ELF-1 (cell line): Measurements from ENCODE around the gene MILR1.
"Not testable (repeated sequence)": the region's sequence is repeated elsewhere in the genome, so short reads cannot be mapped to it uniquely, and the experiment has no call there.

Experiments
- DNase-seq: peaks from one replicate; pipeline ENCODE4 v3.0.0-alpha.2; 2016; ENCODE audit warnings: low read depth, low spot score

MILR1 gene, protein sequence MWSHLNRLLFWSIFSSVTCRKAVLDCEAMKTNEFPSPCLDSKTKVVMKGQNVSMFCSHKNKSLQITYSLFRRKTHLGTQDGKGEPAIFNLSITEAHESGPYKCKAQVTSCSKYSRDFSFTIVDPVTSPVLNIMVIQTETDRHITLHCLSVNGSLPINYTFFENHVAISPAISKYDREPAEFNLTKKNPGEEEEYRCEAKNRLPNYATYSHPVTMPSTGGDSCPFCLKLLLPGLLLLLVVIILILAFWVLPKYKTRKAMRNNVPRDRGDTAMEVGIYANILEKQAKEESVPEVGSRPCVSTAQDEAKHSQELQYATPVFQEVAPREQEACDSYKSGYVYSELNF

DNA sequence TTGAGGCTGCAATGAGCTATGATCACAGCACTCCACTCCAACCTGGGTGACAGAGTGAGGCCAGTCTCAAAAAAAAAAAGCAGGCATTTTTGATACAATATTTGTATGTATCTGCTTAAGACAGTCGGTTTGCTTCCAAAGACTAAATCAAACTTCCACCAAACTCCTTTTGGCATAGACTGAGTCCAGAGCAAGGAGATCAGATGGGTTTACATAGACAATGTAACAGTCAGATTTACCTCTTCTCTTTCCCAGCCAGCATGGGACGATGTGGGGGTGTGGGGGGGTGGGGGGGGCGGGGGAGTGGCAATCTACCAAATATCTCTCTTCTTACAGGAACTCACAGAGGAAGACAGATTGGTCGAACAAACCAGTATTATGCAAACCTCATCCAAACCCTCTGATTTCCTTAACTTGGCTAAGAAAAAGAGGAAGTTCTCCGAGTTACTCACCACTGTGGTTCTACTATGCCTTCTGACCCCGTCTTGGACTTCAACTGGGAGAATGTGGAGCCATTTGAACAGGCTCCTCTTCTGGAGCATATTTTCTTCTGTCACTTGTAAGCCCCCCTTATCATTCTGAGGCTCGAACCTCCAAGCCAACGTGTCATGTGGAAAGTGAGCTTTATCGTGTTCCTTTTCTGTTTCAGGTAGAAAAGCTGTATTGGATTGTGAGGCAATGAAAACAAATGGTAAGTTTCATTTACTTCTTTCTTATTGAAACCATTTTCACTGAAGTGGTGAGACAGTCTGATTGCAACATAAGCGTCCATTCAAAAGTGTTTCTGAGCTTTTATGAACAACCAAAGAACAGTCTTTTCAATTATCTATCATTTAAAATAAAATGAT, at the start of gene MILR1:
TSS of gene MILR1 (plus strand) at position 451 of the 848 bp plus-strand sequence. CDS start at position 505, 54 bp downstream.
- no peak for DNase-seq

GRCh38 chr17:64399767-64400156, 49.2 kb upstream of the MILR1 start:
- DNase-seq, result no peak

DNA sequence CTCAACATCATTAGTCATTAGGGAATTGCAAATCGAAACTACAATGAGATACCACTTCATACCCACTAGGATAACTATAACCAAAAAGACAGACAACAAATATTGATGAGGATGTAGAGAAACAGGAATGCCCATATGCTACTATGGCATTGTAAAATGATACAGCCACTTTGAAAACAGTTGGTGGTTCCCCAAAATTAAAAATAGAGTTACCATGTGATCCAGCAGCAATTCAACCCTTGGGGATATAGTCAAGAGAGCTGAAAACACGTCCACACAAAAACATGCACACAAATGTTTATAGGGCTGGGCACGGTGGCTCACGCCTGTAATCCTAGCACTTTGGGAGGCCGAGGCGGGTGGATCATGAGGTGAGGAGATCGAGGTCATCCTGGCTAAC, 48.3 kb upstream of the MILR1 start:
- no peak for DNase-seq

DNA sequence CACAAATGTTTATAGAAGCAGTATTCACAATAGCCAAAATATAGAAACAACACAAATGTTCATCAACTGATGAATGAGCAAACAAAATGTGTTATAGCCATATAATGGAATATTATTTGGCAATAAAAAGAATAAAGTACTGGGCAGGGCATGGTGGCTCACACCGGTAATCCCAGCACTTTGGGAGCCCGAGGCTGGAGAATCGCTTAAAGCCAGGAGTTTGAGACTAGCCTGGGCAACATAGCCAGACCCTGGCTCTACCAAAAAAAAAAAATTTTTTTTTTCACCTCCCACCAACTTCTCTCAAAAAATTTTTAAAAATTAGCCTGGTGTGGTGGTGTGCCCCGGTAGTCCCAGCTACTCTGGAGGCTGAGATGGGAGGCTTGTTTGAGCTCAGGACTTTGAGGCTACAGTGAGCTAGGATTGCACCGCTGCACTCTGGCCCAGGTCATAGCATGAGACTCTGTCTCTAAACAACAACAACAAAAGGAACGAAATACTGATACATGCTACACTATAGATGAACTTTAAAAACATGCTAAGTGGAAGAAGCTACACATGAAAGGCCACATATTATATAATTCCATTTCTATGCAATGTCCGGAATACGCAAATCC, 47.6 kb upstream of the MILR1 start:
- DNase-seq, result no peak

DNA sequence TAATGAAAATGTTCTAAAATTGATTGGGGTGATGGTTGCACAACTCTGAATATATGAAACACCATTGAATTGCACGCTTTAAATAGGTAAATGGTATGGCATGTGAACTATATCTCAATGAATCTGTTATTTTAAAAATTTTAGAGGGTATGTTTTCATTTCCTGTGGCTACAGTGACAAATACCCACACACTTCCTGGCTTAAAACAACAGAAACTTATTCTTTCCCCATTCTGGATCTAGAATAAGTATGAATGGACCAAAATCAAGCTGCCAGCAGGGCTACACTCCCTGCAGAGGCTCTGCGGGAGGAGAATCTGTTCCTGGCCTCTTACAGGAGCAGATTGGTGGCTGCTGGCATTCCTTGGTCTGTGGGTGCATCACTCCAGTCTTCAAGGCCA, 47.0 kb upstream of the MILR1 start:
- DNase-seq, result no peak

- DNase-seq, result no peak
Measured at GRCh38 chr17:64402469-64402868, 46.4 kb upstream of the MILR1 start.

DNA sequence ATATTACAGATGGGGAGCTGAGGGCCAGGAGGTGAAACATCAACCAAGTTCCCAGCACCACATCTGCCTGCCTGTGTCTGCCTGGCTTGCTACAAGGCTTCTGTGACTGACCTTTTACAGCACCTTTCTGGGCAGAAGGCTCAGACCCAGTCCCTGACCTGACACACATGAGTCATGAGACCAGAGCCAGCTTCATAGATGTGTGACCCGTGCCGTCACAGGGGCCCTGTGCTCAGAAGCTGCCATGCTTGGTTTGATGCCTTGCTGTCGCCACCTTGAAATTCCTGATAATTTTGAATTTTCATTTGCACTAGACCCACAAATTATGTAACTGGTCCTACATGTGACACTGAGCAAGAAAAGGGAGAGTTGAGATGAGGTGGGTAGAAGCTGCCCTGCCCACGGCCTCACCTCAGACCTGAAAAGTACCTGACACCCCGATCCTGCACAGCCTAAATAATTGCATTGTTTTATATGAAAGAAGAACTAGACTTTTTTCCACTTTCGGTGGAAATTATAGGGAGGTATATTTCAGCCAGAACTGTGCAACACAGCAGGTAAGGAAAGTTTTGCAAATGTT, 44.9 kb upstream of the MILR1 start:
- no peak for DNase-seq

DNA sequence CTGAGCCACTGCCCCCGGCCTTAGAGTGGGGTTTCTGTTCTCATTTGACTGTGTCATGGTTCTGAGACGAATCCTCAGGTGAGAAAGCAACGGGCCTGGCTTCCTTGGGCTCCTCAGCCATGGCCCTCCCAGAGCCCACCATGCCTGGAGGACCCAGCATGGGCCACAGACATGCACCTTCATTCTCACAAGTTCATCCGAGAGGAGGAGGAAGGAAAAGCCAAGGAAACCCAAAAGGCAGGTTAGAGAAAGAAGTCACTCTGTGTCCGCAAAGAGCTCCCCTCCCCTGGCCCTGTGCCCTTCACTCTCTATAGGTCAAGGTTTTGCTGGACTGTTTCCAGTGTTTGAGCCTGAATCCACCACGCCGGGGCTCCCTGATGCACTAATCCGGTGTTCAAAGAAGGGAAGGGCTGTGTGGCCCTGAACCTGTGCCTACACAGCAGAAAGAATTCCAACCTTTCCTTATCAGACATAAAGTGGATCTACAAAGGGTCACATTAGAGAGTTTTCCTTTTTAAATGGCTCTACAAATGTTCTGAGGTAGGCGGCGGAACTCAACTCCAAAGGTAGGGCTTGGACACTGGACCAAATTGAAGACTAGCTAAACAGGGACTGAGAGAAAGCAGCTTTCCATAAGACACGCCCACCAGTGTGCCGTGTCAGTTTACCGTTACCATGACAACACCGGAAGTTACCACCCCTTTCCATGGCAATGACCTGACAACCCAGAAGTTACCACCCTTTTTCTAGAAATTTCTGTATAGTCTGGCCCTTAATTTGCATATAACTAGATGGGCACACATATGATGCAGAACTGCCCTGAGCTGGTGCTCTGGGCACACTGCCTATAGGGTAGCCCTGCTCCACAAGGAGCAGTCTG, 42.4 kb upstream of the MILR1 start:
- peak; percentile 59 for DNase-seq

DNA sequence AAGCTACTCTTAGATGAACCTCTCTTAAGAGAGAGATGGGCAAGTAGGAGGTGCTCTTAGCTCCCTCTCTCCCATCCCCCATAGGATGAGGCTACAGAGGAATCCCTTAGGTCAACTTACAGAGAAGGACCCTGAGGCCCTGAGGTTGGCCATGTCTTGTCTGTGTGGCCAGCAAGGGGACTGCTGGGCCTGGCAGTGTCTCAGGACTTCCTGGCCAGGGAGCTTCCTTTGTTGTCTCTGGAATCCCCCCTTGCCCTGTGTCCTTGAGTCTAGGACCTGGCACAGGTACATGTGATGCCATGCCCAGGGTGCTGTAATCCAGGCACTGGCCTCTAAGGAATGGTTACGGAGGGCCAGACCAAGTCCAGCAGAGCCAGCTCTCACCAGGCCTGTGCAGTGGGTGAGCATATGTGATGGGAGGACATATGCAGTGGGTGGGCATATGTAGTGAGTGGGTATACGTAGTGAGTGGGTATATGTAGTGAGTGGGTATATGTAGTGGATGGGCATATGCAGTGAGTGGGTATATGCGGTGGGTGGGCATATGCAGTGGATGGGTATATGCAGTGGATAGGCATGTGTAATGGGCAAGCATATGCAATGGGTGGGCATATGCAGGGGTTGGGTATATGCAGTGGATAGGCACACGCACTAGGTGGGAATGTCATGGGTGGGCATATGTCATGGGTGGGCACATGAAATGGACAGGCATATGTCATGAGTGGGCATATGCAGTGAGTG, 38.0 kb upstream of the MILR1 start:
- peak; percentile 54 for DNase-seq

GRCh38 chr17:64411999-64412771, 36.7 kb upstream of the MILR1 start:
- DNase-seq, result peak; percentile 79

DNA sequence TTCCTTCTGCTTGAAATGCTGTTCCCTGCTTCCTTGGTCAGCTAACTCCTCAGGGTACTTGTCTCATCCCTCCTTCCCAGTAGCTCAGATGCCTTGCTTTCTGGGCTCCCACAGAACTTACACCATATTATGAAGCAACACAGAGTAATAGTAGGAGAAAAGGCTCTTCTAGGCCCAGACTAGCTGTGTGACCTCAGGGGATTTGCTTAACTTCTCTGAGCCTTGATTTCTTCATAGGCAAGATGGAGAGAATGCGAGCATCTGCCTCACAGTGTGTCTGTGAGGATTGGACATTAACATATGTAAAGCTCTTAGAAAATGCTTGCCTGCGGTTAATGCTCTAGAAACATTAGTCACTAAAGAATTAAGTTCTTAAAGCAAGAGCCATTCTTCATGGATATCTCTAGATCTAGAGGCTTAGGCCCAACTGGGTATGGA, 36.0 kb upstream of the MILR1 start:
- no peak for DNase-seq

GRCh38 chr17:64413513-64413912, 35.4 kb upstream of the MILR1 start:
- DNase-seq, result peak; percentile 38

GRCh38 chr17:64418506-64419339, 30.2 kb upstream of the MILR1 start:
- DNase-seq, result peak; percentile 39

DNA sequence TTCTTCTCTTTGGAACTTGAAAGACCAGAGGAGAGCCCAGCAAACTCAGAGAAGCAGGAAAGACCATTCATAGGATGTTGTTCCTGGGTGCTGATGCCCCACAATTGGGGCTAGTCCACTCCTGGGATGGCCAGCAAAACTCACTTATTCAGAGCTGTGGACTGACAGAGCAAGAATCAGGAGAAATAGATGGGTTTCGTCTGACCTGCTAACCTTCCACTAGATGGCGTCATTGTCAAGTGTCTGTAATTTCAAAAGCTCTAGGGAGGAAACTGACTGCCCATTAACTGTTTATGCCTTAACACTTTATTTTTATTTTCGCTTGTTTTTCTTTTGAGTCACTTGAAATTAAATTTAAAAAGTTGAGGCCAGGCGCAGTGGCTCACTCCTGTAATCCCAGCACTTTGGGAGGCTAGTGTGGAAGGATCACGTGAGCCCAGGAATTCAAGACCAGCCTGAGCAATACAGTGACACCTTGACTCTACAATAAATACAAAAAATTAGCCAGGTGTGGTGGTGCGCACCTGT, 28.7 kb upstream of the MILR1 start:
- DNase-seq, result peak; percentile 52

- not testable (repeated sequence) for DNase-seq
Measured at GRCh38 chr17:64422121-64422520, 26.8 kb upstream of the MILR1 start.

GRCh38 chr17:64423881-64424280, 25.0 kb upstream of the MILR1 start:
- no peak for DNase-seq

DNA sequence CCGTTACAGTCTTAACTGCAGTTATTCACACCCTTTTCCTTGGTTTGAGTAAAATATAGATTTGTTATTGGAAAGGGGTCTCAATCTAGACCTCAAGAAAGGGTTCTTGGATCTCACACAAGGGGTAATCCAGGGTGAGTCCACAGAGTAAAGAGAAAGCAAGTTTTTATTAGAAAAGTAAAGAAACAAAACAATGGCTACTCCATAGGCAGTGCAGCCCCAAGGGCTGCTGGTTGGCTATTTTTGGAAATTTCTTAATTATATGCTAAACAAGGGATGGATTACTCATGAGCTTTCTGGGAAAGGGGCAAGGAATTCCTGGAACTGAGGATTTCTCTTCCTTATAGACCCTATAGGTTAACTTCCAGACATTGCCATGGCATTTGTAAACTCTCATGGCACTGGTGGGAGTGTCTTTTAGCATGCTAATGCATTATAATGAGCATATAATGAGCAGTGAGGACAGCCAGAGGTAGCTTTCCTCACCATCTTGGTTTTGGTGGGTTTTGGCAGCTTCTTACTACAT, 24.5 kb upstream of the MILR1 start:
- DNase-seq, result no peak

DNA sequence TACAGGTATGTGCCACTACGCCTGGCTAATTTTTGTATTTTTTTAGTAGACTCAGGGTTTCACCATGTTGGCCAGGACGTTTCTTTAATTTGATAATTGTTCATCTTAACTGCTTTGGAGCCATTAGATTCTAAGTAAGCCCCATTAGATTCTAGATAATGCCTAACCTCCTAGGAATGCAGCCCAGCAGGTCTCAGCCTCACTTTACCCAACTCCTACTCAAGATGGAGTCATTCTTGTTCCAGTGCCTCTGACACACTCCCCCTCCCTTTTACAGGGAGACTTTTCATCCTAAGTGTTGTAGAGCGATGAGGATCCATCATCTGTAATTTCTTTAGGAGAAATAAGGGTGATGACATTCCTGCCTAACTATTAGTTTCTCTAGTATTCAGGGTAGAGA, 23.7 kb upstream of the MILR1 start:
- no peak for DNase-seq
